Pons (tissue), 1 donor: ENCODE results near the gene ATP13A5.

Experiments
- DNase-seq: peaks from one replicate; pipeline ENCODE4 v3.0.0-alpha.2; 2016; ENCODE audit warnings: low spot score

Gene ATP13A5

GRCh38 chr3:193269343-193270028 lies 109.1 kb downstream of the ATP13A5 start:
- no peak for DNase-seq

GRCh38 chr3:193262707-193263106 lies 115.8 kb downstream of the ATP13A5 start:
- DNase-seq, result no peak

- no peak for DNase-seq
Observed at GRCh38 chr3:193261970-193262369, 116.6 kb downstream of the ATP13A5 start.

GRCh38 chr3:193253986-193254660 lies 124.4 kb downstream of the ATP13A5 start:
- DNase-seq, result no peak

GRCh38 chr3:193250492-193250891 lies 128.1 kb downstream of the ATP13A5 start:
- DNase-seq, result no peak

- no peak for DNase-seq
Observed at GRCh38 chr3:193248848-193249468, 129.6 kb downstream of the ATP13A5 start.

GRCh38 chr3:193243571-193243970 lies 135.0 kb downstream of the ATP13A5 start:
- DNase-seq, result no peak

GRCh38 chr3:193241716-193242115 lies 136.8 kb downstream of the ATP13A5 start:
- DNase-seq, result no peak

- no peak for DNase-seq
Observed at GRCh38 chr3:193240850-193241706, 137.5 kb downstream of the ATP13A5 start, which contains the start of gene PLAAT1. TSS of gene PLAAT1 (plus strand) at chr3:193241222. CDS start at chr3:193255651, 14,429 bp downstream.

- no peak for DNase-seq
Observed at GRCh38 chr3:193240436-193240849, 138.1 kb downstream of the ATP13A5 start.

- DNase-seq, result no peak
Observed at GRCh38 chr3:193237030-193237429, 141.5 kb downstream of the ATP13A5 start.

- DNase-seq, result no peak
Observed at GRCh38 chr3:193236599-193236998, 142.0 kb downstream of the ATP13A5 start.

GRCh38 chr3:193231201-193231600 lies 147.4 kb downstream of the ATP13A5 start:
- no peak for DNase-seq

- DNase-seq, result no peak
Observed at GRCh38 chr3:193230610-193231009, 147.9 kb downstream of the ATP13A5 start.

GRCh38 chr3:193229851-193230420 lies 148.6 kb downstream of the ATP13A5 start:
- no peak for DNase-seq

GRCh38 chr3:193228206-193228605 lies 150.3 kb downstream of the ATP13A5 start:
- no peak for DNase-seq

- no peak for DNase-seq
Observed at GRCh38 chr3:193225302-193226125, 153.0 kb downstream of the ATP13A5 start.
